Inferior parietal cortex (tissue), 1 donor: ENCODE measurements around the gene SCN2B.
A peak's percentile ranks its signal among the peaks of the same experiment; 100 is the strongest.

Source experiments
- DNase-seq: peaks from one replicate; pipeline ENCODE4 v3.0.0-alpha.2; 2016; ENCODE audit errors: extremely low spot score

Gene SCN2B

GRCh38 chr11:118175031-118175992 is 1.1 kb downstream of the SCN2B start:
- no peak for DNase-seq

- no peak for DNase-seq
These were observed 2.4 kb downstream of the SCN2B start for GRCh38 chr11:118174006-118174567.

- no peak for DNase-seq
These were observed 4.1 kb downstream of the SCN2B start for GRCh38 chr11:118172356-118172755.

GRCh38 chr11:118171269-118172062 is 5.0 kb downstream of the SCN2B start:
- peak; percentile 93 for DNase-seq

- no peak for DNase-seq
These were observed 5.6 kb downstream of the SCN2B start for GRCh38 chr11:118170882-118171268.

- no peak for DNase-seq
These were observed 6.2 kb downstream of the SCN2B start for GRCh38 chr11:118170231-118170630.

- no peak for DNase-seq
These were observed 6.9 kb downstream of the SCN2B start for GRCh38 chr11:118169300-118170140.

- DNase-seq = no peak
These were observed 7.7 kb downstream of the SCN2B start for GRCh38 chr11:118168751-118169150.

GRCh38 chr11:118168316-118168715 is 8.1 kb downstream of the SCN2B start:
- no peak for DNase-seq

- DNase-seq = no peak
These were observed 8.5 kb downstream of the SCN2B start for GRCh38 chr11:118167906-118168305.

- DNase-seq = no peak
These were observed 9.2 kb downstream of the SCN2B start for GRCh38 chr11:118167253-118167652.

GRCh38 chr11:118166641-118167040 is 9.8 kb downstream of the SCN2B start:
- DNase-seq = no peak

GRCh38 chr11:118164885-118165284 is 11.6 kb downstream of the SCN2B start:
- DNase-seq = no peak

- DNase-seq = no peak
These were observed 12.9 kb downstream of the SCN2B start for GRCh38 chr11:118163494-118163893.

- no peak for DNase-seq
These were observed 13.6 kb downstream of the SCN2B start for GRCh38 chr11:118162846-118163245.

GRCh38 chr11:118161786-118162185 is 14.7 kb downstream of the SCN2B start:
- no peak for DNase-seq

- DNase-seq = no peak
These were observed 19.1 kb downstream of the SCN2B start for GRCh38 chr11:118157186-118157895.

- no peak for DNase-seq
These were observed 19.8 kb downstream of the SCN2B start for GRCh38 chr11:118156531-118157185.

- no peak for DNase-seq
These were observed 20.5 kb downstream of the SCN2B start for GRCh38 chr11:118155776-118156530.

- DNase-seq = no peak
These were observed 21.8 kb downstream of the SCN2B start for GRCh38 chr11:118154641-118155040.
